GM18526 (cell line): ENCODE measurements around the gene NOL12.

Experiments used
- POLR2A ChIP-seq: IDR thresholded peaks from 3 replicates; pipeline ENCODE4 v1.6.1; 2011; ENCODE audit not compliant: insufficient read length; ENCODE audit errors: extremely low read depth

The NOL12 gene

DNA sequence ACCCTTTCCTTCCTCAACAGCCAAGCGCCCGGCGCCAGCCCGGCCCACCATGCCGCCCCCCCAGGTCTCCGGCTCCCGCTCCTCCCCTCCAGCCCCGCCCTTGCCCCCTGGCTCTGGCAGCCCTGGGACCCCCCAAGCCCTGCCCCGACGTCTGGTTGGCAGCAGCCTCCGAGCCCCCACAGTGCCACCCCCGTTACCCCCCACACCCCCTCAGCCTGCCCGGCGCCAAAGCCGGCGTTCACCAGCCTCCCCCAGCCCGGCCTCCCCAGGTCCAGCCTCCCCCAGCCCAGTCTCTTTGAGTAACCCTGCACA lies 30.9 kb upstream of the NOL12 start:
- TF ChIP-seq POLR2A, result no peak

GRCh38 chr22:37657590-37658132 lies 28.5 kb upstream of the NOL12 start:
- no peak for TF ChIP-seq POLR2A

DNA sequence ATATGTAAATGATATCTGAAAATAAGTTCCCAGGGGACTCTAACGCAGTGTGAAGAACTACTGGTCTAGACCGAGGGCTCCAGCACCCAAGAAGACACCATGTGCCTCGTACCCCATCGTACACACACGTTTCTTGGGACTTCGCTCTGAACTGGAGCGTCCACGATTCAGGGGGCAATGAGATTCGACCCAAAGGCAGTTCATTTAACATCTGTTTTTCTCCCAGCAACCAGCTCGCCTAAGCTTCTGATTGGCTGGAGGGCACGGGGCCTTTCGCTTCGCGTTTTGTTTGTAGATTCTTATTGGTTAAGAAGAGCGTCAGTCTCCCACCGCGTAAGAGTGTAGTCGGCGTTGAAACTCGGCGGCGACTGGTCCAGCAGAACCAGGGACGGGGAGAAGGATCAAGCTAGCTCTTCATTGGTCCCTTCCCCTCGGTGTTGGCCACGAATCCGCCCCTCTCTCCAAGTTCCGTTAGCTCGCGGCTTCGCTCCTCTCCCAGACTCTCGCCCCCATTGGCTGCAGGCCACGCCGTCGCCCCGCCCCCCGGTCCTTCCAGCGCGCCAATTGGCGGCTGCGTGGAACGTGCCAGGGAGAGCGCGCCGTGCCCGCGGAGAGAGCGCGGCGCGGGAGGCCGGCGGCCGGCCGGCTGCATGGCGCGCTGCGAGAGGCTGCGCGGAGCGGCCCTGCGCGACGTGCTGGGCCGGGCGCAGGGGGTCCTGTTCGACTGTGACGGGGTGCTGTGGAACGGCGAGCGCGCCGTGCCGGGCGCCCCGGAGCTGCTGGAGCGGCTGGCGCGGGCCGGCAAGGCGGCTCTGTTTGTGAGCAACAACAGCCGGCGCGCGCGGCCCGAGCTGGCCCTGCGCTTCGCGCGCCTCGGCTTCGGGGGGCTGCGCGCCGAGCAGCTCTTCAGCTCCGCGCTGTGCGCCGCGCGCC lies 27.7 kb upstream of the NOL12 start, which contains the start of gene PDXP:
Gene PDXP, plus strand, starts transcription at position 591 of the 933 bp plus-strand sequence. Its CDS starts 60 bp downstream, at position 651.
- TF ChIP-seq POLR2A, result peak; percentile 88

GRCh38 chr22:37659066-37659896 lies 26.9 kb upstream of the NOL12 start:
- no peak for TF ChIP-seq POLR2A

DNA sequence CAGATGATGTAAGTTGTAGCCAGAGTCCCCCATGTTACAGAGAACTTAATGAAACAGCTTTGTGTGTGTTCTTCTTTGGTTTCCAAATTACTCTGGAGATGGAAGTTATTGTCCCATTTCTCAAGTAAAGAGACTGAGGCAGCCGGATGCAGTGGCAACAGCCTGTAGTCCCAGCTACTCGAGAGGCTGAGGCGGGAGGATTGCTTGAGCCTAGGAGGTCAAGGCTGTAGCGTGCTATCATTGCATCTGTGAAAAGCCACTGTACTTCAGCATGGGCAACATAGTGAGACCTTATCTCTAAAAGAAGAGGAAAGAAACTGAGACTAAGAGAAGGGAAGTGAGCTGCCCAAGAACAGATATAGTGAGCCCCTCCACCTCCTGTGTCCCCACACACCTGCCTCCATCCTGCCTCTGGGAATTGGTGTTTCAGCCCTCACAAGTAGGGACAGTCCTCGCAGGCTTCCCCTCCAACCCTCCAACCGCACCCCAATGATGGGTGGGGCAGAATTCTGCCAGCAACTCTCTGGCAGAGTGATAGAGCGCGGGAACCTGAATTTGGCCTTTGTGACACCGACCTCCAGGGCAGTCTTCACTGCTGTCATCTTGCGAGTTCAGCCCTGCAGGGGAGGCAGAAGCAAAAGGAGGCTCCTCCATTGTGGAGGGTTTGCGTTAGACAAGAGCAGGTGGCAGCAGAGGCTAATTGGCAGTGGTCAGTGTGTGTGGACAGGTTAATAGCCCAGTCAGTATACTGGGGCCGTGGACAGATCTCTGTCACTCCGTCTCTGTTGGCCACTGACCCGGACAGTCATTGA lies 26.0 kb upstream of the NOL12 start:
- TF ChIP-seq POLR2A, result no peak

- no peak for TF ChIP-seq POLR2A
These were observed 25.5 kb upstream of the NOL12 start for GRCh38 chr22:37660709-37661045.

- no peak for TF ChIP-seq POLR2A
These were observed 24.8 kb upstream of the NOL12 start for GRCh38 chr22:37661160-37661924.

- no peak for TF ChIP-seq POLR2A
These were observed 24.1 kb upstream of the NOL12 start for GRCh38 chr22:37662039-37662438.

GRCh38 chr22:37663521-37664140 lies 22.5 kb upstream of the NOL12 start:
- TF ChIP-seq POLR2A, result no peak

- TF ChIP-seq POLR2A, result no peak
These were observed 21.7 kb upstream of the NOL12 start for GRCh38 chr22:37664249-37665101.

DNA sequence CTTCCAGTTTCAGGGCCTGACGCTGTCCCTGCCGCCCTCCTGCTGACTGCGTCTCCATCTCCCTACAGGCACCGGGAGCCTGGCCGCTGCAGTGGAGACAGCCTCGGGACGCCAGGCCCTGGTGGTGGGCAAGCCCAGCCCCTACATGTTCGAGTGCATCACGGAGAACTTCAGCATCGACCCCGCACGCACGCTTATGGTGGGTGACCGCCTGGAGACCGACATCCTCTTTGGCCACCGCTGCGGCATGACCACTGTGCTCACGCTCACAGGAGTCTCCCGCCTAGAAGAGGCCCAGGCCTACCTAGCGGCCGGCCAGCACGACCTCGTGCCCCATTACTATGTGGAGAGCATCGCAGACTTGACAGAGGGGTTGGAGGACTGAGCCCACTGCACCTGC lies 20.7 kb upstream of the NOL12 start:
- no peak for TF ChIP-seq POLR2A

DNA sequence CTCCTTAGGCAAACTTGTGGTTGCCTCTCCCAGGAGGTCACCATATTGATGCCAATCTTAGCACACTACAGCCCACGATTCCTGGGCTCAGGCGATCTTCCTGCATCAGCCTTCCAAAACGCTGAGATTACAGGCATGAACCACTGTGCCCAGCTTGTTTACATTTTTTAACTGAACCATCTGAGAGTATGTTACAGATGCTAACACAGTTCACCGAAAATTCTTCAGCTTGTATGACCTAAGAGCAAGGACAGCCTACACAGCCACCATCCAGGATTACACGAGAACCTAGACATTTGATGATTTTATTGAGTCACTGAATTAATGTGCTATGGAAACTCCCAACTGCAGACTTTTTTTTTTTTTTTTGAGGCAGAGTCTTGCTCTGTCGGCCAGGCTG lies 16.6 kb upstream of the NOL12 start:
- no peak for TF ChIP-seq POLR2A
